HG03103 (cell line): Measurements from ENCODE around the gene PLOD2.

Experiments
- ATAC-seq: cut with Tn5 transposase; IDR thresholded peaks from one replicate; pipeline ENCODE4 v1.9.1; 2021; ENCODE audit warnings: low read depth; ENCODE audit not compliant: unreplicated experiment

Gene PLOD2

DNA sequence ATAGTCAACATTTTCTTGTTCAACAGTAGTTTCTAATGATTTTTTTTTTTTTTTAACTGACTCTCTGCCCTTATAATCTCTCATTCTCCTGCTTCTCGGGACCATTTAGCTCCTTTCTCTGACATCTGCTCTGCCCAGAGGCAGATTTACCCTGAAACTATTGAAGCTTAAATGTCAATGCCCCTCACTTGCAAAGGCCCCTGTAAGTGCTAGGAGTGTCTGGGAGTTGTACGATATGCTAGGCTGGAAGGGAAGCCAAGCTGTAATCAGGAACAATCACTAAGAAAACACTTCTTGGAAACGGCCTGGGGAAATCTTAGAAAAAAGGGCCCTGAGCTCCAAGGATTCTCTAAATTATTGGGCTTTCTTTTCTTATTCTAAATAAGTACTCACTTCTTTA is 5.8 kb upstream of the PLOD2 start:
- no peak for ATAC-seq

DNA sequence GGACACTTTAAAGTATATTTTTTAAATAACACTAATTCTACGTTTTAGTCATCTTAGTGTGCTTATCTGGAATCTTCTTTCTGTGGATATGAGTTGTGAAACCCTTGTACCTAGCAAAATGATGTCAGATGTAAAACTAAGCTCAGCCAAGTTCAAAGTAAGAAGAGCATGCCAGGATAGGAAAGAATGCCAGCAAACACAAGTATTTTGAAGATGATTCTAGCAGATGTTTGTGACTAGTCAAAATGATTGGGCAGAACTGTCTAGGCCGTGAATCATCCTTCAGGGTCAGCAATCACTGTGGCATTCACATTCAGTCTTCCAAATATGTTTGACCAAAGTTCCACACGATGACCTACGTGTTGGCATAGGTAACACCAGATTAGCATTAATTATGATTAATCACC is 5.4 kb upstream of the PLOD2 start:
- no peak for ATAC-seq

DNA sequence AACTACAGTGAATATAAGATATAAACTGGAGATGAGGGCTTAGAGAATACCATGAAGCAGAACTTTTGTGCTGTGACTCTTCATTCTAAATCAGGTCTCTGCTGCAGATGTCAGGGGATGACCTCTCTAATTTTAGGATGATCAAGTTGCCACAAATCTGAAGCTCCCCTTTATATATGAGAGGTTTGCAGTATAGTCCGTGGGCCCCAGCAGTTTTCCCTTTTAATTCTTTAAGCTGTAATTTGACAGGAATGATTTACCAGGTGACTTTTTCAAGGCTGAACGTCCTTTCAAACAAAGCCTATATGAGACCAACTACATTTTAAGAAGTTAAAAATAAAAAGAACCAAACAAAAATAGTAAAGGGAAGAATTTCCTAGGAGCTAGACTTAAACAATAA is 4.9 kb upstream of the PLOD2 start:
- ATAC-seq: no peak

DNA sequence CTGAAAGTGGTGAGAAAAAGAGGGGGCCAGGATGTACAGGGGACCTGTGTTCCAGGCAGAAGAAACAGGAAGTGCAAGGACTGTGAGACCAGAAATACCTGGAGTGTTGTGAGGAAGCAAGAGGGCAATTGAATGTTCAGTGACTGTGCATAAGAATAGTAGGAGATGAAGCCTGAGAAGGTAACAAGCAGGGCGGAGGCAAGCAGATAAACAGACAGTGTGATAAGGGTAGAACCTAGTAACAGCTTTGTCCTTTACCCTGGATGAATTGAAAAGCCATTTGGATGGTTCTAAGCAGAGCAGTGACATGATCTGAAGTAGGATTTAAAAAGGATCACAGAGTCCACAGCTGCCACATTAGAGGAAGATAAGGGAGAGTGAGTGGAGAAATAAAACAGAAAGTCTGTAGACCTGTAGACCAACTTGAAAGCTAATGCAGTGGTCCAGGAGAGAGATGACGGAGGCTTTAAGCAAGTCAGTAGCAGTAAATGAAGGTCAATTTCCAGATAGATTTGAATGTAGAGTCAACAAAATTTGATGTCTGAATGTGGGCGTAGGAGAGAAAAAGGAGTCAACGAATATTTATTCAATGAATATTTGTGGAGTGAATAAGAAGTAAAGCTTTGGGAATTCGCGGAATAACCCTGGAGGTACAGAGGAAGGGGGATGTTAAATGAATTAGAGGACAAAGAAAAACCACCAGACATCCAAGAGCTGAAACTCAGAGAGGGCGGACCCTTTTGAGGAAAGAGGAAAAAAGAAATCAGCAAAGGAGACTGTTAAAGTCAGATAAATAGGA is 4.2 kb upstream of the PLOD2 start:
- no peak for ATAC-seq

DNA sequence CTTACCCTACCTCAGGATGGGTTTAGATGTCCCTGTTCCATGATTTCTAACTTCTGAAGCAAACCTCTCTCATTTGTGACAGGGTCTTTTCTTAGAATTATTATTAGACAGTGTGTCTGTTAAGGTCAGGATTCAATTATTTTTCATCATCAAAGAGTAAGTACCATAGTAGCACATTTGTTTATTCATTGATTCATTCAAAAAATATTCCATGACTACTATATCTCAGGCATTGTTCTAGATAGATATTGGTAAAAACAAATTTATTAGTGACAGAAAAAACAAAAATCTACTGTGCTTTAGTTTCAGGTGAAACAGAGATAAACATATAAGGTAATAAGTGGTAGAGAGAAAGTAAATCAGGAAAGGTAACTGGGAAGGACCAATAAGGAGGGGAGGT is 3.5 kb upstream of the PLOD2 start:
- ATAC-seq: no peak

DNA sequence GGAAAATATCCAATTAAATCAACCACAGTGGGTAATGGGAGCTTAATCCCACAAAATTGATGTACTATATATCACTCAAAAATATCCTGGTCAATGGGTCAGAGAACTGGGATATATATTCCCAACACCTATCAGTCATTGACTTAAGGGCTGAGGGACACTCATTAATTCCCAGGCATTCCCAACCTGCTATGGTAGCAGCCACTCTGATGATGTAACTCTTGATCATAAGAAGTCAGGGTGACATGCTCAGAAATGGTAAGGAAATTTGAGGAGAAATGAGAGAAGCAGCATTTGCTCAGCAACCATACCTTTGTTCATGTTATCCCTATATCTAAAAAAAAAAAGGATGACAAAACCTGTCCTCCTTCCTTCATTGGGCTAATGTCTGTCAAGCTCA is 3.1 kb upstream of the PLOD2 start:
- ATAC-seq: no peak

DNA sequence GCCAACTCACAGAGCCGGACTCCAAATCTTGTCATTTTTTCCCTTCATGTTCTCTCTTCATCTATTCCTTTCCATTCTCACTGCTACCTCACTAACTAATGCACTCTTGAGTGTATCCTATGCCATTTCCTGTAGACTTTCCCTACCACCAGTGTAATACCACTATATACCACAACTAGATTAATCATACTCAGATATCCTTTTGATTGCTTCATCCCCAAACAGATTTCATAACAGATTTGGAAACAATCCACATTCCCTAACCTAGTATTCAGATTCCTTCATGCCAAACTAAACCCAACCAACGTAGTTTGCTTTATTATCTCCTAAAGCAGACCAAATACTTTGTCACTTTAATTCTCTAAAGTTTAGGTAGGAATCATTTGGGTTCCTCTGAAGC is 2.6 kb upstream of the PLOD2 start:
- no peak for ATAC-seq

DNA sequence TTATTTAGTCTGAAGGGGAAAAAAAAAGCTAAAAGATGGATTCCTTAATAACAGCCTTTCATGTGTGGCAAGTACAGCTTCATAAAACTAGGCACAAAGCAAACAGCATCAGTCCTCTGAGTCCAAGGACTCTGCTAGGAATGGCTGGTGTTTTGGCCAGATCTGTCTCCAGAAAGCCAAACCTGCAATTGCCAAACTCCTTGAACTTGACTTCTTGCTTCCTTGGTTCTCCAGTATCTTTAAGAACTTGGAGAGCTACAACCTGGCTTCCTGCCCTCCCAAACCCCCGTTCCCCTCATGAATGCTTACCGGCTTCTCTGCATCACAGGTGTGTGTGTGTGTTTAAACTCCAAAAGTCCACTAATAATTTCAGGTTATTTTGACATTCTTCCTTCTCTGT is 1.6 kb upstream of the PLOD2 start:
- ATAC-seq: no peak

DNA sequence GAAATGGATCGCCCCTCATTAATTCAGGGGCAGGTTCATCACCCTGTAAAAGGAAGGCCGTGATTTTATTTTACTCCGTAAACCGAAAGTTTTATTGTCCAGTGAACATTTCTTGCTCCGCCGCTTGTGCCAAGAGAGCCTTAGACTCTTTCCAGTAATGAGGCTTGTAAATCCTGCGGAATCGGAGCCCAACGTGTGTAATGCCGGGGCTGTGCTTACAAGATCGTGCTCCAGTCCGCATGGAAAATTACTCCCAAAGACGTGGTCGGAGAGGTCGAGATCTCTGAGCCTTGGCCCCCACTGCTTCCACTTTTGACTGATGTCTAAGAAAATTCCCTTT is 649 bp upstream of the PLOD2 start:
- ATAC-seq: no peak

DNA sequence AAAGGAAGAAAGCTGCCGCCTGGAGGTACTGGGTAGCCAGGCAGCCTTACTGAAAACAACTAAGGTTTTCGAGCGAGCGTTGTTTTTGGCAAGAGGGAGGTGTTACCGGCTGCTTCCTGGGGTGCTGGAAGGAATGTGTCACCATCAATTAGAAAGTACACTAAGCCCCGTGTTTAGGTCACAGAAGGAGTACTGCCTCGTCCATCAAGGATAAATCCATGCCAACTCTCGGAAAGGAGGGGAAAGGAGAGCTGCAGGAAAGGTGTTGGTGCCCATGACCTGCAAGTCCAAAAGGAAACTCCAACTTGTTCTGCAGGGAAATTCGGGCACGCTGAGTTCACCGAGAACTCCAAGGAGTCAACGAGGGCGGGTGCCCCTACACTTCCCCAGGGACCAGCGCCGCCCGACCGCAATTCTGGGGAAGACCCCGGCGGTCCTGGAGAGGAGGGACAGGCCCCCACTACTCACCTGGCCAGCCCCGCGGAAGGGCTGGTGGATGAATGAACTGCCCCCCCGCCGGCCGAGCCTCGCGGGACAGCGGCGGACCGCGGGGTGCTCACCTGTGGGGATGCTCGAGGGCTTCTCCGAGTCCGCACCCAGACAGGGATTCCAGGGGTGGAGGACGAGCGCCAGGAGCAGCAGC is 542 bp downstream of the PLOD2 start:
- no peak for ATAC-seq

DNA sequence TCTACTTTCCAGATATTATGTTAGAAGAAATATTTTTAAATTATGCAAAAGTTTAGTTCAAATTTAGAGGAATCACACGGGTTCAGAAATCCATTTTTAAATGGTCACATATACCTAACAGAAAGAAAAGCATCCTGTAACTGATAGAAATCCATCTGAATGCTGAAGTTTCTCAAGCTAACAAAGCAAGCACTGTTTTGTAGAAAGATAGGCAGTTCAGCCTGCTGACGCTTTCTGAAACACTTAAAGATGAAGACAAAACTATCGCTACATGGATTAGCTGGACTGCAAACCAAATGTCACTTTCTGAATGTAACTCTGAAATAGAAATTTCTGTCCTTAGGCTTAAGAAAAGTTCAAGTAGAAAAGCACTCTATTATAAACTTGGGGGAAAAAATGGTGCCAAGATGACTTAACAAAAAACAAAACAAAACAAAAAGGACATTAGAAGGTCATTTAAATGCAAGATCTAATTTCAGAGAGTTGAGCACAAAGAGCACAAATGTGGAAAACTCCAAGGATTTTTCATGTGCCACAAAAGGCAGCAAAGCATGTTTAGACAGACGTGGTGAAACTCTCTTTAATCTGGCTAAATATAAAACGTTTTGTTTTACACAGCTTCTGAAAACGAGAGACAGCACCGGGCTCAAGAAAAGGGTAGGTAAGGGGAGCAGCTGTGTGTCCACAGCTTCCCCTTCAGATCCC is 1.2 kb downstream of the PLOD2 start:
- ATAC-seq: no peak

DNA sequence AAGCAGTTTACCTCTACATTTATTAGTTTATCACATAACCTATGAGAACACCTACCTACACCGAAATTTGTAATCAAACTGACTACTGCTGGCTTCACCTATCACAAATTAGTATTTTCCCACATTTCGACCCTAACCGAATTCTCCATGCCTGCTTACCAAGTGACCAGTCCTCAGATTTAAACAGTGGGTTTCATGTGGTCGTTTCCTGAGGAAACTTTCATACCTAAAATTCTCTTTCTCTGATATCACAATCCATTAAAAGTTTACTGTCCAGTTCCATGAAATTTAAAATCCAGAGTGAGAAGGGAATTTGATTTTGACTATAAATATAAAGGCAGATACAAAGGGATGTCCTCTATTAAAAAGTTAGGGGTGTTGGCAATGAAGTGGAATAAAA is 1.9 kb downstream of the PLOD2 start:
- no peak for ATAC-seq

DNA sequence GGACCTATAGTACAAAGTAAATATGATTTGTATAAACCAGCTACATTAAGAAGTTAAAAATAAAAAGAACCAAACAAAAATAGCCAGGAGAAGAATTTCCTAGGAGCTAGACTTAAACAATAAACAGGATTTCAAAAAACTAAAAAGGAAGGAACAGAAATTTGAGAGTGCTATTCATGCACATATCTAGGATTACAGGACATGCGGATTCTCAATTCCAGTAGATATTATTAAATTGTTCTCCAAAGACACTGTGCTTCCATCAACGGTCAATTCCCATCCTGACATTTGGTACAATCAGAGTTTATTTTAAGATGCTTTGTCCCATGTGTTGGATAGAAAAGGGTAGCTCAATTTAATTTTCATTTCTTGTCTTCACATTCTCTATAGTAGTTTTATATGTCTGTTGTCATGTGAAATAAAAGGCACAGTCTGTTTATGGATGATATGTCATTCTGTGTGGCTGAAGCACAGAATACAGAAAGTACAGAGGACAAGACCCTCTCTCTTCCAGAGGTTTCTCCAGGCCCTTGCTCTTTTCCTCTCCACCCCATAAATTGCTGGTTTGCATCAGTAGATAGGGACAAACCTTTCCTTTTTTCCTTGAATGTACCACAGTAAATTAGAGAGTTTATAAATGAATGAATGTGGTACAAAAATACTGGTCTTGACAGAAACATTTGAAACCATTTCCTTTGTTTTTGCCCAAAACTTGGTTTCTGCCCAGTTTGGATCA is 3.5 kb downstream of the PLOD2 start:
- ATAC-seq: no peak

DNA sequence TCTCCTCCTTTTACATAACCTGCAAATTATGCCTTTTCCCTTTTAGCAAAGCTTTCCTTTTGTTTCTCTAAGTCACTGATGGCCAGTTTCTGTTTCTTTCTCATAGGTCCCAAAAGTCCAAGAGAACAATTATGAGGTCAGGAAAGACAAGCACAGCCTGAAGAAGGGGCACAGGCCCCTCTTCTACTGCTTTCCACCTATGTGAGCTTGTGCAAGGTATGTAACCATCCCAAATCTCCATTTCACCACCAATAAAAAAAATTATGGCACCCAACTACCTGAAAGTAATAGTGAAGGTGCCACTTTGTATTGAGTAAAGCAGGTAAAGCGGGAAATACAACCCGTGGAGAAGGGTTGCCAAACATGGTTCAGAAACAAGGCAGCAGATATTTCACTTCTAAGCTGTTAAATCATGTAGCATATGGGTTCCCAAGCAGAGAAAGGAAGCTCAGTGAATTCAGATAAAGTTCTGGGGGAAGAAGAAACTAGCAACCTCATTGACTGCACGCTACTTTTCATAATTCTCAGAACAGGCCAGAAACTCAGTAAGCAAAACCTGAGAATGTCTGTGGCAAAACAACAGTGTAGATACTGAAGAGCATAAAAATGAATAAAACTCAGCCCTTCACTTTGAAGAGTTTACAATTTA is 4.2 kb downstream of the PLOD2 start:
- no peak for ATAC-seq

DNA sequence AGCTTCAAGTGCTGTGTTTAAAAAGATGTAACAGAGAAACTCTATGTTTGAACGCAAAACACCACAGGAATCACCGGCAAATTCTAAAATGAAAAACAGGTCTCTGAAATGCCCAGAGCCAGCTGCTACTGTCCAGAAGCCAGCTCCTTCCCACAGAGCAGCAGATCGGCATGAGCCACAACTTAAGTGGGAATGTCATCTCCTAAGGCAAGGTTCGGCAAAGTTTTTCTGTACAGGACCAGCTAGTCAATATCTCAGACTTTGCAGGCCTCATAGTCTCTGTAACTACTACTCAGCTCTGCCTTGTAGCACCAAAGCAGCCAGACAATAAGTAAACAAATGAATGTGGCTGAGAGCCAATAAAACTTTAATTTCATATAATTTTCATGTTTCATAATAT is 4.9 kb downstream of the PLOD2 start:
- ATAC-seq: no peak

DNA sequence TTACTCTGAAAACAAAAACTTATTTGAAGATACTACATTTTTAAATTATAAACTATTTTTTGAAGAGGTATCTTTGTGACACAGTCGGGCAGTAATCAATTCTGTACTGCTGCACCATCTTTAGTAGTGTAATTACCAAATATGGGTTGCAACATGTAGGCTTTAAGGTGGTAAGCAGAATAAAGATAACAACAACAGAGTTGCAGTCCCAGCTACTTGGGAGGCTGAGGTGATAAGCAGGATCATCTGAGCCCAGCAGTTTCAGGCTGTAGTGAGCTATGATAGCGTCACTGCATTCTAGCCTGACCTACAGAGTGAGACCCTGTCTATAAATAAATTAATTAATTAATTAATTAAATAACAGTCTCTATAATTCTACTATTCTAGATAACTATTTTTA is 6.0 kb downstream of the PLOD2 start:
- no peak for ATAC-seq

DNA sequence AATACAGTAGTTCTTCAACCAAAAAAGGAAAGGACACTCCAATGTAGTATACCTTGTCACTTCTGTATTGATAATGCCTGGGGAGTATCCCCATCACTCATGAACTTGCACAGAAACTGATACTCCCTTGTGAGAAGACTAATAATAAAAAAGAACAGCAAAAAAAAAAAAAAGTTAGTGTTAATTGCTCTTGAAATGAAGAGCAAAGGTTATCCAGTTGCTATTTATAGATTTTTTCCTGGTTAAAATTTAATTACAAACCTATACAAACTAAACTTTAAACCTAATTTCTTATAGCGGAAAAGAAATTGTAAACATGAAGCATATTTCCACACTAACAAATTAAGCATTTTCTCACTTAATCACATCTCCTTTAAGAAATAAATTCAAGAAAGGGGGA is 6.7 kb downstream of the PLOD2 start:
- no peak for ATAC-seq

DNA sequence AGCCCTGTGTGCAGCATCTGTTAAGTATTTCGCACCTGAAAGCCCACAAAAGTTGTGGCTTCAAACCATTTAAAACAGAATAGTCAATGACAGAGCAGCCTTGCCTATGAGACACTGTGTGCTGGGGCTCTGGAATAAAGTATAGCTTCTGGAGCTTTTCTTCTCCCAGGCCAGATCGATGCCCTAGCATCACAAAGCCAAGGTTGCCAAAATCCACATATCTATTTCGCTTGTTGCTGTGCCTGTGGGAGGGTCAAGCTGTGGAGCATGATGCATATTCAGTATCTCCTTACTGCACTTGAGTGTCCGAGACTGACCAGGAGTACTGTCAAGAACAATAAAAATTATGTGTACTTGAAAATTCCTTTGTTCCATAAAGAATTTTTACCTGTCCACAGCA is 7.6 kb downstream of the PLOD2 start:
- no peak for ATAC-seq

DNA sequence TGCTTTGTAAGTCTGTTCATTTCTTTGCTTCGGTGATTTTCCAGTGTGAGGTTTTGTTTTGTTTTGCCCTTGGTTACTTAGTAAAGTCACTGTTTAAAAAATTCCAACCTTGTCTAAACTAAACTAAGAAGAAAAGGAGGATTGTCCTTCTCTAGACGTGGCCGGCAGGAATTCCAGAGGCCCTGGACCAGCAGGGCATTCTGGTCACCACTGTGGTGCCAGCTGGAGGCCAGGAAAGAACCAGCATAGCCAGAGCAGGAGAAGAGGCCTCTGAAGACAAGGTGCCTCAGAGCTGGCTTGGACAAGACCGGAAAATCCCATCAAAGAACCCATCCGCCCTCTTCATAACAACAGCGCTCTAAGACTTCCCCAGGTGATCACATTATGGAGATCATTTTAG is 8.2 kb downstream of the PLOD2 start:
- no peak for ATAC-seq

DNA sequence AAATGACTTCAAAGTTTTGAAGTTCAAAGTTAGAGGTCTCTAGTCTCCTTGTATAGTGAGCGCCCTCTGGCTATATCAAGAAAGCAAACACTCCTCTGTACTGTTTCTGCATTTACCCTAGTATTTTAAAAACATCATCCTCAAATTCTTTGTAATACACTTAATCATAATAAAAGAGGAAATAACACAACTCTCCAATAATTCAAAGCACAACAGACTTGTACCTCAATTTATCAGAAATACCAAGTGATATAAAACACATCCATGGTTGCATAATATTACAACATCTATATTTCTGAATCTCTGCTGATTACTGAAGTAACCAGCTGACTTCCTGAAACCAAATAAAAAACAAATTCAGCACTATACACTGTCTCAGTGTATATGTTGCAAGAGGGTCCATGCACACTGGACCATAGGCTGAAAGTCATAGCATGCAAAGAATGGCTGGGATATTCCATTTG is 12.5 kb downstream of the PLOD2 start:
- ATAC-seq: no peak

DNA sequence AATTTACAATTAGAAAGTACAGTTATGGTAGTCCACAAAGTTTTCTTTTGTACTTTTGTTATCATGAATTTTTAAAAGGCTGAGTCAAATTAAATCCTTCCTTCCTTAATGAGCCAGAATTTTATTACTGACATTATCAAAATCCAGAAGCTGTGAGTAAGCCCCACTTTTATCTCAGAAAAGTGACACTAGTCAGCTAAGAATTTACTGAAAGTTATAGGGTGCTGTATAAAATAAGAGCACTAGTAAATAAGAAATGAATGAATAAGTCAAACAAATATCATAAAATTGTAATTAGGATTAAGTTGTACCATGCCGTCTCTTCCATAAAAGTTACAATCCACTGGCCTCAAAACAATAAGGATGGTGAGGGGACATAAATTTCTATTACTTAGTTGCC is 15.3 kb downstream of the PLOD2 start:
- ATAC-seq: no peak
